GM19467 (cell line): Measurements from ENCODE around the gene TGIF2LY.
"Not testable (repeated sequence)": the region's sequence is repeated elsewhere in the genome, so short reads cannot be mapped to it uniquely, and the experiment has no call there.

ENCODE experiments used
- ATAC-seq: cut with Tn5 transposase; IDR thresholded peaks from one replicate; pipeline ENCODE4 v1.9.1; 2021; ENCODE audit warnings: mild to moderate bottlenecking, moderate library complexity; ENCODE audit not compliant: unreplicated experiment

Gene TGIF2LY

GRCh38 chrY:3578767-3579166 is at the start of gene TGIF2LY:
Gene TGIF2LY, plus strand, starts transcription at chrY:3579067. Its CDS starts 178 bp downstream, at chrY:3579245.
- not testable (repeated sequence) for ATAC-seq
